ENCODE data around the gene FOXD1. TPM values are rescaled to one million over a fixed set of nuclear protein-coding genes. Genes with fewer than 3 reads are reported as not detected.

FOXD1 gene
- total RNA-seq, 5 donors from 2014 or later (not counting 1 experiment from before 2014, with no cell fraction given), result 0.20 to 0.68 (median 0.39) TPM; not detected in 2

DNA sequence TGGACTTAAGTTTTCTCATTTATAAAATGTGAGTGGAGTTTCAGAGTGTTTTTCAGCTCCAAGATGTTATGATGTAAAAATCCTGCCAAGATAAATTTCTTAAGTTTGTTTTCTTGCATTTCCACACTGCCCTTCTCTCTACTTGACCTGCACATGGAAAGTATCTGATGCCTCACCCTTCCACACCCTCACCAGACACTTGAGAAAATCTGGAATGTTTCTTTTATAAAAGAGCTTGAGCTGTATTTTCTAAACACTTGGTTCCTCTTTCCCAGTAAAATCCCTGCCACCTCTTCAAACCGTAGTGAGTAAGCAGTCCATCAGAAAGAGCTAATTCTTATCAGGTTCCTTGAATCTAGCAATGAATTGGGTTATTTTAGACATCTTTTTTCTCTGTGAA is 42.9 kb downstream of the FOXD1 start:
- no peaks in the 10 kb centered on the region for H3K36me3 ChIP-seq (ENCODE audit: control insufficient read depth in 2 of 2, extremely low read depth in 1 of 2, insufficient read depth in 1 of 2, low read length in 1 of 2)
- ATAC-seq (replicated peaks in 1 of 4) (no peak), DNase-seq (no peak)
- H3K27ac ChIP-seq (ENCODE audit: low read length), result no peak overlapping the region
- H3K4me1 ChIP-seq (ENCODE audit: control insufficient read depth in 1 of 2, extremely low read depth in 1 of 2, insufficient read depth in 2 of 2, low read length in 2 of 2), result no peaks in the 10 kb centered on the region
- no peak overlapping the region for H3K4me3 ChIP-seq (ENCODE audit: control insufficient read depth in 1 of 2, extremely low read depth in 1 of 2, low read length in 1 of 2)
- no peak overlapping the region for H3K27ac Mint-ChIP-seq
- H3K27me3 Mint-ChIP-seq, result peaks cover 17 to 24% of the 10 kb centered on the region in 2 donors
- no peaks in the 10 kb centered on the region for H3K36me3 Mint-ChIP-seq
- WGBS (ENCODE audit: insufficient coverage), result no CpG with 5 or more reads among the region's 1 CpG
- POLR2A ChIA-PET, result interaction anchor here in 1 of 2 donors (0.5 to 0.6 kb wide), 2 partner anchors 16 to 40 kb away, joined by 3 read pairs; no protein-coding TSS in a partner anchor
- H3K27me3 ChIP-seq (replicated peaks in 1 of 2; ENCODE audit: control insufficient read depth in 2 of 2, extremely low read depth in 1 of 2, insufficient read depth in 2 of 2, low read length in 1 of 2), result peaks cover 6 to 11% of the 10 kb centered on the region in 2 experiments
- H3K9me3 Mint-ChIP-seq, result no peaks in the 10 kb centered on the region
- H3K4me1 Mint-ChIP-seq, result peaks cover 0 to 6% (median 5%) of the 10 kb centered on the region in 3 donors
- H3K4me3 Mint-ChIP-seq, result no peak overlapping the region
- CTCF ChIA-PET, result interaction anchor here in 1 of 2 donors (0.7 kb wide), 1 partner anchor 81 kb away, joined by 4 read pairs; no protein-coding TSS in a partner anchor
- H3K9me3 ChIP-seq, result no peaks in the 10 kb centered on the region

DNA sequence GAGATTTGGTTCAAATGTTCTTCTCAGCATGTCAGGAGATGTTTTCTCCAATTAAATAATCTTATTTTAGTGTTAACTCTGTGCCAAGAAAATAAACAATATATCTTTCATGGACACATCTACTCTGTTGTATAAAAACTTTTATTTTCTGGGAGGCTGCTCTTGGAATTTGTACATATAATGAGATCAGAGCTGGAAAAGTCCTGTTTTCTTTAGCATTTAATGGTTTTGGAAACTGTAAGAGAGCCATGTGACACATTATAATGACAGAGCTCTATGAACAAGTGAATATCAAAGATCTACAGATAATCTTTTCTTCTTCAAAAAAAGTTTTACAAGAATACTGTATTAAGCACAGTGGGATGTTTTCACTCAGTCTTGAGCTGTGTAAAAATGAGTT is 48.8 kb downstream of the FOXD1 start:
- H3K4me1 ChIP-seq (ENCODE audit: control insufficient read depth in 1 of 2, extremely low read depth in 1 of 2, insufficient read depth in 2 of 2, low read length in 2 of 2), result no peaks in the 10 kb centered on the region
- H3K4me3 ChIP-seq (ENCODE audit: control insufficient read depth in 1 of 2, extremely low read depth in 1 of 2, low read length in 1 of 2), result no peak overlapping the region
- POLR2A ChIA-PET, result no interaction called here
- no peaks in the 10 kb centered on the region for H3K4me1 Mint-ChIP-seq
- ATAC-seq (replicated peaks in 1 of 4) (no peak), DNase-seq (no peak)
- H3K27ac Mint-ChIP-seq, result no peak overlapping the region
- H3K36me3 Mint-ChIP-seq, result no peaks in the 10 kb centered on the region
- H3K9me3 Mint-ChIP-seq, result no peaks in the 10 kb centered on the region
- peaks cover 1 to 7% of the 10 kb centered on the region in 2 experiments for H3K27me3 ChIP-seq (replicated peaks in 1 of 2; ENCODE audit: control insufficient read depth in 2 of 2, extremely low read depth in 1 of 2, insufficient read depth in 2 of 2, low read length in 1 of 2)
- no peak overlapping the region for H3K27ac ChIP-seq (ENCODE audit: low read length)
- peaks cover 25 to 31% of the 10 kb centered on the region in 2 donors for H3K27me3 Mint-ChIP-seq
- H3K36me3 ChIP-seq (ENCODE audit: control insufficient read depth in 2 of 2, extremely low read depth in 1 of 2, insufficient read depth in 1 of 2, low read length in 1 of 2), result no peaks in the 10 kb centered on the region
- H3K9me3 ChIP-seq, result no peaks in the 10 kb centered on the region
- H3K4me3 Mint-ChIP-seq, result no peak overlapping the region
- CTCF ChIA-PET, result no interaction called here

Other genes with a start within 250 kb of the FOXD1 start
- gene BTF3, start 49.7 kb upstream of the FOXD1 start, total RNA-seq, result 100 to 1,000 TPM; 585 to 688 (median 639) TPM
- 10 to 100 TPM; 37.8 to 42.8 (median 39.7) TPM for gene ANKRA2, start 116.9 kb upstream of the FOXD1 start, total RNA-seq
- 10 to 100 TPM; 21.6 to 40.6 (median 24.5) TPM for gene UTP15, start 117.0 kb upstream of the FOXD1 start, total RNA-seq
- under 1 TPM; 0.05 to 0.73 (median 0.36) TPM for gene ARHGEF28, start 177.4 kb upstream of the FOXD1 start, total RNA-seq